ENCODE measurements around the gene VPREB1.
"Not testable (repeated sequence)": the region's sequence is repeated elsewhere in the genome, so short reads cannot be mapped to it uniquely, and the experiment has no call there.

DNA sequence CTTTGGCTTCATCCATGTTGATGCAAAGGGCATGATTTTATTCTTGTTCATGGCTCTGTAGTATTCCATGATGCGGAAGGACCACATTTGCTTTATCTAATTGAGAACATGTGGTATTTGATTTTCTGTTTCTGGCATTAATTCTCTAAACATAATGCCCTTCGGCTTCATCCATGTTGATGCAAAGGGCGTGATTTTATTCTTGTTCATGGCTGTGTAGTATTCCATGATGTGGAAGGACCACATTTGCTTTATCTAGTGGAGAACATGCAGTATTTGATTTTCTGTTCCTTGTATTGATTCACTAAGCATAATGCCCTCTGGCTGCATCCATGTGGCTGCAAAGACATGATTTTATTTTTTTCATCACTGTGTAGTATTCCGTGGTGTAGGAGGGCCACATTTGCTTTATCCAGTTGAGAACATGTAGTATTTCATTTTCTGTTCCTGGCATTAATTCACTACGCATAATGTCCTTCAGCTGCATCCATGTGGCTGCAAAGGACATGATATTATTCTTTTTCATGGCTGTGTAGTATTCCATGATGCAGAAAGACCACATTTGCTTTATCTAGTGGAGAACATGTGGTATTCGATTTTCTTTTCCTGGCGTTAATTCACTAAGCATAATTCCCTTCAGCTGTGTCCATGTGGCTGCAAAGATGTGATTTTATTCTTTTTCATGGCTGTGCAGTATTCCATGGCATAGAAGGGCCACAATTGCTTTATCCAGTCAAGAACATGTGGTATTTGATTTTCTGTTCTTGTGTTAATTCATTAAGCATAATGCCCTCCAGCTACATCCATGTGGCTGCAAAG is 14.2 kb downstream of the VPREB1 start:
- TF ChIP-seq, protein P1, sequence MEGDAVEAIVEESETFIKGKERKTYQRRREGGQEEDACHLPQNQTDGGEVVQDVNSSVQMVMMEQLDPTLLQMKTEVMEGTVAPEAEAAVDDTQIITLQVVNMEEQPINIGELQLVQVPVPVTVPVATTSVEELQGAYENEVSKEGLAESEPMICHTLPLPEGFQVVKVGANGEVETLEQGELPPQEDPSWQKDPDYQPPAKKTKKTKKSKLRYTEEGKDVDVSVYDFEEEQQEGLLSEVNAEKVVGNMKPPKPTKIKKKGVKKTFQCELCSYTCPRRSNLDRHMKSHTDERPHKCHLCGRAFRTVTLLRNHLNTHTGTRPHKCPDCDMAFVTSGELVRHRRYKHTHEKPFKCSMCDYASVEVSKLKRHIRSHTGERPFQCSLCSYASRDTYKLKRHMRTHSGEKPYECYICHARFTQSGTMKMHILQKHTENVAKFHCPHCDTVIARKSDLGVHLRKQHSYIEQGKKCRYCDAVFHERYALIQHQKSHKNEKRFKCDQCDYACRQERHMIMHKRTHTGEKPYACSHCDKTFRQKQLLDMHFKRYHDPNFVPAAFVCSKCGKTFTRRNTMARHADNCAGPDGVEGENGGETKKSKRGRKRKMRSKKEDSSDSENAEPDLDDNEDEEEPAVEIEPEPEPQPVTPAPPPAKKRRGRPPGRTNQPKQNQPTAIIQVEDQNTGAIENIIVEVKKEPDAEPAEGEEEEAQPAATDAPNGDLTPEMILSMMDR (IDR thresholded peaks at IDR 0.05) = not testable (repeated sequence)
- TF ChIP-seq POLR2A (IDR thresholded peaks at IDR 0.05); POLR2AphosphoS5 (IDR thresholded peaks at IDR 0.05); EP300 (IDR thresholded peaks at IDR 0.05; ENCODE audit: low read depth): not testable (repeated sequence)

Data from transverse colon (tissue), 4 donors.